Caco-2 (cell line): Measurements from ENCODE around the gene LRP5. TPM values are rescaled to one million over a fixed set of nuclear protein-coding genes. Genes with fewer than 3 reads are reported as not detected.

ENCODE experiments used
- BruUV-seq: library from RNA; stranded (reverse); fragments of 400-500 nt; replicated peaks from 2 replicates; lab custom pipeline; 2021; lab: Mats Ljungman, UMichigan
- CTCF ChIA-PET: fragments of 300-600 bp; sonication (Branson Sonifier 250); formaldehyde crosslinking; loops from one replicate; lab custom pipeline; 2022; ENCODE audit warnings: antibody characterized with exemption; lab: Charles Lee
- POLR2A ChIA-PET: fragments of 300-600 bp; sonication (Branson Sonifier 250); formaldehyde crosslinking; loops from one replicate; lab custom pipeline; 2022; ENCODE audit warnings: antibody characterized with exemption; lab: Charles Lee
- DNase-seq, 2 experiments: peaks; one replicate each; pipeline versions ENCODE4 v3.0.0 to v3.0.0-alpha.2; 2020 to 2022
- H3K27me3 ChIP-seq: replicated peaks from 2 replicates; pipeline ENCODE4 v1.6.0; 2011; ENCODE audit warnings: low read length; ENCODE audit not compliant: control insufficient read depth, insufficient read depth
- H3K36me3 ChIP-seq: 2 replicates; pipeline ENCODE4 v1.5.1; 2011; ENCODE audit warnings: low read length; ENCODE audit not compliant: control insufficient read depth, insufficient read depth
- H3K4me1 ChIP-seq: fragments of 250-450 bp; sonication (Bioruptor Pico); 2 replicates; pipeline ENCODE4 v1.5.1; 2020; ENCODE audit warnings: mild to moderate bottlenecking
- H3K4me3 ChIP-seq: 2 replicates; pipeline ENCODE4 v1.5.1; 2011; ENCODE audit warnings: low read depth, mild to moderate bottlenecking, control low read depth, low read length
- H3K9me3 ChIP-seq: fragments of 250-450 bp; sonication (Bioruptor Pico); 2 replicates; pipeline ENCODE4 v1.5.1; 2020; ENCODE audit warnings: mild to moderate bottlenecking, moderate library complexity
- H3K27ac Mint-ChIP-seq: one replicate; pipeline ENCODE4 v1.8.0; 2022; ENCODE audit warnings: mixed read lengths; ENCODE audit not compliant: unreplicated experiment
- H3K27me3 Mint-ChIP-seq: one replicate; pipeline ENCODE4 v1.8.0; 2022; ENCODE audit warnings: mixed read lengths; ENCODE audit not compliant: insufficient read depth, unreplicated experiment
- H3K36me3 Mint-ChIP-seq: one replicate; pipeline ENCODE4 v1.8.0; 2022; ENCODE audit warnings: mild to moderate bottlenecking, mixed read lengths; ENCODE audit not compliant: insufficient read depth, unreplicated experiment
- H3K4me1 Mint-ChIP-seq: one replicate; pipeline ENCODE4 v1.8.0; 2022; ENCODE audit warnings: low read depth, mixed read lengths; ENCODE audit not compliant: unreplicated experiment
- H3K4me3 Mint-ChIP-seq: one replicate; pipeline ENCODE4 v1.8.0; 2022; ENCODE audit warnings: mild to moderate bottlenecking, moderate library complexity, mixed read lengths; ENCODE audit not compliant: unreplicated experiment
- H3K9me3 Mint-ChIP-seq: one replicate; pipeline ENCODE4 v1.8.0; 2022; ENCODE audit warnings: mixed read lengths; ENCODE audit not compliant: unreplicated experiment
- intact Hi-C: fragments of 100-400 bp; cut with micrococcal nuclease; formaldehyde crosslinking; loops from one replicate; pipeline ENCODE4 v1.10.0; 2022; ENCODE audit not compliant: unreplicated experiment
- total RNA-seq: library from RNA; stranded (reverse); gene quantifications from 2 replicates; pipeline ENCODE4 v1.2.3, GENCODE V29; 2022
- TF ChIP-seq, protein P1 (sequence below), 2 experiments: fragments of 200-600 bp in 1 of 2; IDR thresholded peaks; 1 replicate in 1 of 2; 2 replicates in 1 of 2; pipeline versions ENCODE4 v1.5.1 to v1.8.0; 2011 to 2022; ENCODE audit warnings: antibody characterized with exemption in 1 of 2, control low read depth in 1 of 2, inconsistent platforms in 1 of 2, low read depth in 1 of 2, low read length in 1 of 2, mild to moderate bottlenecking in 1 of 2, moderate library complexity in 1 of 2; ENCODE audit not compliant: insufficient read depth in 1 of 2, severe bottlenecking in 1 of 2, unreplicated experiment in 1 of 2

LRP5 gene
- total RNA-seq, 1 experiment from 2014 or later: 94.3 TPM

DNA sequence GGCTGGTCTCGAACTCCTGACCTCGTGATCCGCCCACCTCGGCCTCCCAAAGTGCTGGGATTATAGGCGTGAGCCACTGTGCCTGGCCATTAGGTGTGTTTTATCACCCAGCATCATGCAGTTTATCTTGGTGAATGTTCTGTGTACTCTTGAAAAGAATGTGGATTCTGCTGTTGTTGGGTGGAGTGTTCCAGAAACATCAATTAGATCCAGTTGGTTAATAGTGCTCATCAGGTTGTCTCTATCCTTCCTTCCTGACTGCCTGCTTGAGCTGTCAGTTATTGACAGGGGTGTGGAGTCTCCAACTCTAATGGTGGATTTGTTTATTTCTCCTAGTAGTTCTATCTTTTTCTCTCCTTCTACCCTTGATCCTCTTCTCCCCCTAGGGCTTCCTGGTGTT is 118.0 kb downstream of the LRP5 start:
- POLR2A ChIA-PET: interaction anchor here (0.6 kb wide), 1 partner anchor 133 kb away, joined by 5 read pairs; no protein-coding TSS in a partner anchor
- H3K9me3 Mint-ChIP-seq: peaks cover 23% of the 10 kb centered on the region
- CTCF ChIA-PET: no interaction called here
- DNase-seq: no peak
- no peak overlapping the region for H3K4me3 ChIP-seq
- no TSS peak for BruUV-seq
- intact Hi-C loops: no loop called here
- H3K9me3 ChIP-seq: peaks cover 10% of the 10 kb centered on the region
- H3K4me3 Mint-ChIP-seq: no peak overlapping the region
- peaks cover 73% of the 10 kb centered on the region for H3K36me3 Mint-ChIP-seq
- H3K36me3 ChIP-seq: peaks cover 37% of the 10 kb centered on the region
- TF ChIP-seq, protein P1, sequence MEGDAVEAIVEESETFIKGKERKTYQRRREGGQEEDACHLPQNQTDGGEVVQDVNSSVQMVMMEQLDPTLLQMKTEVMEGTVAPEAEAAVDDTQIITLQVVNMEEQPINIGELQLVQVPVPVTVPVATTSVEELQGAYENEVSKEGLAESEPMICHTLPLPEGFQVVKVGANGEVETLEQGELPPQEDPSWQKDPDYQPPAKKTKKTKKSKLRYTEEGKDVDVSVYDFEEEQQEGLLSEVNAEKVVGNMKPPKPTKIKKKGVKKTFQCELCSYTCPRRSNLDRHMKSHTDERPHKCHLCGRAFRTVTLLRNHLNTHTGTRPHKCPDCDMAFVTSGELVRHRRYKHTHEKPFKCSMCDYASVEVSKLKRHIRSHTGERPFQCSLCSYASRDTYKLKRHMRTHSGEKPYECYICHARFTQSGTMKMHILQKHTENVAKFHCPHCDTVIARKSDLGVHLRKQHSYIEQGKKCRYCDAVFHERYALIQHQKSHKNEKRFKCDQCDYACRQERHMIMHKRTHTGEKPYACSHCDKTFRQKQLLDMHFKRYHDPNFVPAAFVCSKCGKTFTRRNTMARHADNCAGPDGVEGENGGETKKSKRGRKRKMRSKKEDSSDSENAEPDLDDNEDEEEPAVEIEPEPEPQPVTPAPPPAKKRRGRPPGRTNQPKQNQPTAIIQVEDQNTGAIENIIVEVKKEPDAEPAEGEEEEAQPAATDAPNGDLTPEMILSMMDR (IDR thresholded peaks at IDR 0.05; ENCODE audit: insufficient read depth in 1 of 2, low read depth in 1 of 2, low read length in 1 of 2, severe bottlenecking in 1 of 2, unreplicated experiment in 1 of 2): no peak
- H3K27ac Mint-ChIP-seq: no peak overlapping the region
- no peaks in the 10 kb centered on the region for H3K27me3 Mint-ChIP-seq
- H3K27me3 ChIP-seq: no peaks in the 10 kb centered on the region
- H3K4me1 Mint-ChIP-seq: no peaks in the 10 kb centered on the region
- no peaks in the 10 kb centered on the region for H3K4me1 ChIP-seq

- no peaks in the 10 kb centered on the region for H3K4me1 Mint-ChIP-seq
- BruUV-seq: no TSS peak
- H3K27me3 Mint-ChIP-seq: no peaks in the 10 kb centered on the region
- Histone ChIP-seq H3K4me1 (no peaks in the 10 kb centered on the region), H3K9me3 (peaks cover 10% of the 10 kb centered on the region), H3K4me3 (no peak overlapping the region), H3K36me3 (peaks cover 34% of the 10 kb centered on the region), H3K27me3 (no peaks in the 10 kb centered on the region)
- no peak overlapping the region for H3K27ac Mint-ChIP-seq
- ChIA-PET CTCF (no interaction called here), POLR2A (interaction anchor here (0.6 kb wide), 1 partner anchor 133 kb away, joined by 5 read pairs; no protein-coding TSS in a partner anchor)
- DNase-seq: no peak
- TF ChIP-seq, protein P1 (IDR thresholded peaks at IDR 0.05; ENCODE audit: insufficient read depth in 1 of 2, low read depth in 1 of 2, low read length in 1 of 2, severe bottlenecking in 1 of 2, unreplicated experiment in 1 of 2): no peak
- H3K9me3 Mint-ChIP-seq: peaks cover 23% of the 10 kb centered on the region
- H3K4me3 Mint-ChIP-seq: no peak overlapping the region
- H3K36me3 Mint-ChIP-seq: peaks cover 72% of the 10 kb centered on the region
- intact Hi-C loops: no loop called here
These were observed 118.4 kb downstream of the LRP5 start for GRCh38 chr11:68430801-68431200.

GRCh38 chr11:68431984-68432645 is 119.7 kb downstream of the LRP5 start:
- ChIA-PET POLR2A (no interaction called here), CTCF (no interaction called here)
- no TSS peak for BruUV-seq
- no peak for DNase-seq
- Histone ChIP-seq H3K9me3 (peaks cover 10% of the 10 kb centered on the region), H3K4me3 (no peak overlapping the region), H3K36me3 (peaks cover 24% of the 10 kb centered on the region), H3K27me3 (no peaks in the 10 kb centered on the region), H3K4me1 (no peaks in the 10 kb centered on the region)
- Mint-ChIP-seq H3K27me3 (no peaks in the 10 kb centered on the region), H3K4me3 (no peak overlapping the region), H3K9me3 (peaks cover 23% of the 10 kb centered on the region), H3K4me1 (no peaks in the 10 kb centered on the region), H3K36me3 (peaks cover 69% of the 10 kb centered on the region), H3K27ac (no peak overlapping the region)
- TF ChIP-seq, protein P1 (IDR thresholded peaks at IDR 0.05; ENCODE audit: insufficient read depth in 1 of 2, low read depth in 1 of 2, low read length in 1 of 2, severe bottlenecking in 1 of 2, unreplicated experiment in 1 of 2): no peak
- intact Hi-C loops: no loop called here
